GM12878 (cell line): ENCODE results near the gene SVEP1. TPM values are rescaled to one million over a fixed set of nuclear protein-coding genes. Genes with fewer than 3 reads are reported as not detected.

Experiments
- ATAC-seq: fragments of 200-7000 bp; cut with Tn5 transposase; 3 replicates; pipeline ENCODE4 v1.9.1; 2020; ENCODE audit warnings: mild to moderate bottlenecking, moderate library complexity
- BruUV-seq: library from RNA; stranded (reverse); fragments of 400-500 nt; replicated peaks from 2 replicates; lab custom pipeline; 2021; lab: Mats Ljungman, UMichigan
- CTCF ChIA-PET: fragments of 300-600 bp; sonication (Branson Sonifier 250); formaldehyde crosslinking; extraction: SDS; loops from one replicate; lab custom pipeline; 2021; ENCODE audit warnings: inconsistent platforms; lab: Yijun Ruan, JAX
- POLR2A ChIA-PET: fragments of 350-600 bp; formaldehyde crosslinking; extraction: SDS; loops from one replicate; lab custom pipeline; 2021; ENCODE audit warnings: inconsistent platforms; lab: Charles Lee
- RAD21 ChIA-PET: fragments of 300-600 bp; sonication (Branson Sonifier 250); formaldehyde crosslinking; loops from one replicate; lab custom pipeline; 2023; ENCODE audit warnings: antibody characterized with exemption; ENCODE audit not compliant: unreplicated experiment; lab: Charles Lee
- SMC1A ChIA-PET: fragments of 300-600 bp; sonication (Branson Sonifier 250); formaldehyde crosslinking; loops from one replicate; lab custom pipeline; 2023; ENCODE audit not compliant: unreplicated experiment, uncharacterized antibody; lab: Charles Lee
- DNase-seq: peaks from one replicate; pipeline ENCODE4 v3.0.0-alpha.2; 2011; ENCODE audit warnings: low read depth, low spot score
- FAIRE-seq: peaks from 3 replicates; lab custom pipeline; 2011; peaks lifted over from hg19 to GRCh38; lab: Jason Lieb, UNC
- H2AFZ ChIP-seq: 2 replicates; pipeline ENCODE4 v1.6.0; 2011; ENCODE audit warnings: low read depth, low read length, control low read depth; ENCODE audit not compliant: control insufficient read depth
- H3K27ac ChIP-seq: 2 replicates; pipeline ENCODE4 v1.5.1; 2011; ENCODE audit warnings: control low read depth; ENCODE audit not compliant: control insufficient read depth, insufficient read depth
- H3K27me3 ChIP-seq, 2 experiments: replicated peaks in 1 of 2; 2 replicates each; pipeline versions ENCODE4 v1.6.0 to v1.6.1; 2011; ENCODE audit warnings: low read length in 1 of 2; ENCODE audit not compliant: control insufficient read depth in 2 of 2, insufficient read depth in 2 of 2
- H3K36me3 ChIP-seq, 2 experiments: 2 replicates each; pipeline ENCODE4 v1.5.1; 2011; ENCODE audit warnings: low read length in 1 of 2; ENCODE audit not compliant: control insufficient read depth in 2 of 2, insufficient read depth in 2 of 2
- H3K4me1 ChIP-seq: 2 replicates; pipeline ENCODE4 v1.6.1; 2011; ENCODE audit warnings: mild to moderate bottlenecking, low read length, moderate library complexity, mixed read lengths; ENCODE audit not compliant: control insufficient read depth, insufficient read depth
- H3K4me2 ChIP-seq: 2 replicates; pipeline ENCODE4 v1.6.0; 2011; ENCODE audit warnings: control low read depth; ENCODE audit not compliant: control insufficient read depth, insufficient read depth
- H3K4me3 ChIP-seq: fragments of 200-600 bp; sonication (generic); 2 replicates; pipeline ENCODE4 v1.5.1; 2016
- H3K79me2 ChIP-seq: 2 replicates; pipeline ENCODE4 v1.6.0; 2011; ENCODE audit warnings: low read length; ENCODE audit not compliant: control insufficient read depth, insufficient read depth
- H3K9ac ChIP-seq: 2 replicates; pipeline ENCODE4 v1.8.0; 2011; ENCODE audit warnings: low read length, control low read depth, mixed read lengths; ENCODE audit not compliant: control insufficient read depth, insufficient read depth
- H3K9me3 ChIP-seq: replicated peaks from 3 replicates; pipeline ENCODE4 v1.5.1; 2011; ENCODE audit warnings: mild to moderate bottlenecking, low read length; ENCODE audit not compliant: control insufficient read depth, insufficient read depth
- H4K20me1 ChIP-seq: 2 replicates; pipeline ENCODE4 v1.6.0; 2011; ENCODE audit not compliant: control insufficient read depth, insufficient read depth
- CHD2 ChIP-seq: IDR thresholded peaks from 2 replicates; pipeline ENCODE4 v1.6.1; 2011; ENCODE audit warnings: low read depth, low read length, improper control_type of control experiment, borderline replicate concordance
- EP300 ChIP-seq, 2 experiments: fragments of 150-350 bp in 1 of 2; IDR thresholded peaks; 2 replicates each; pipeline ENCODE4 v1.6.1; 2011 to 2012; ENCODE audit warnings: low read depth in 2 of 2, low read length in 2 of 2, borderline replicate concordance in 1 of 2, improper control_type of control experiment in 1 of 2, inconsistent platforms in 1 of 2; ENCODE audit not compliant: control insufficient read depth in 1 of 2
- ESRRA ChIP-seq: IDR thresholded peaks from 2 replicates; pipeline ENCODE4 v1.6.1; 2012; ENCODE audit warnings: mild to moderate bottlenecking, low read length, improper control_type of control experiment
- ETV6 ChIP-seq, 2 experiments: fragments of 450-650 bp in 1 of 2; IDR thresholded peaks in 1 of 2; conservative IDR thresholded peaks in 1 of 2; 2 replicates each; pipeline ENCODE4 v1.6.1; 2014; ENCODE audit warnings: antibody characterized with exemption in 1 of 2, borderline replicate concordance in 1 of 2, low read depth in 1 of 2, mild to moderate bottlenecking in 1 of 2, moderate library complexity in 1 of 2
- HCFC1 ChIP-seq: fragments of 150-350 bp; IDR thresholded peaks from 2 replicates; pipeline ENCODE4 v1.6.1; 2014; ENCODE audit warnings: low read length
- JUNB ChIP-seq: IDR thresholded peaks from 2 replicates; pipeline ENCODE4 v1.6.1; 2016; ENCODE audit warnings: antibody characterized with exemption, mild to moderate bottlenecking
- NFXL1 ChIP-seq: fragments of 450-650 bp; IDR thresholded peaks from 2 replicates; pipeline ENCODE4 v1.6.1; 2017; ENCODE audit warnings: antibody characterized with exemption, mild to moderate bottlenecking, borderline replicate concordance
- NFYB ChIP-seq: IDR thresholded peaks from 2 replicates; pipeline ENCODE4 v1.6.1; 2011; ENCODE audit warnings: low read depth, mild to moderate bottlenecking, low read length, improper control_type of control experiment, moderate library complexity; ENCODE audit not compliant: insufficient read depth
- SMAD1 ChIP-seq: fragments of 450-650 bp; IDR thresholded peaks from 2 replicates; pipeline ENCODE4 v1.6.1; 2018; ENCODE audit warnings: mild to moderate bottlenecking, low read depth; ENCODE audit not compliant: partially characterized antibody
- SMARCA5 ChIP-seq: fragments of 450-650 bp; IDR thresholded peaks from 2 replicates; pipeline ENCODE4 v1.6.1; 2017; ENCODE audit warnings: mild to moderate bottlenecking
- WRNIP1 ChIP-seq: IDR thresholded peaks from 2 replicates; pipeline ENCODE4 v1.6.1; 2011; ENCODE audit warnings: low read depth, low read length, improper control_type of control experiment, borderline replicate concordance
- ZNF217 ChIP-seq: fragments of 450-650 bp; IDR thresholded peaks from 2 replicates; pipeline ENCODE4 v1.6.1; 2017; ENCODE audit warnings: antibody characterized with exemption, mild to moderate bottlenecking
- ZNF384 ChIP-seq: IDR thresholded peaks from 2 replicates; pipeline ENCODE4 v1.6.1; 2012; ENCODE audit warnings: low read depth, mild to moderate bottlenecking, low read length, improper control_type of control experiment, borderline replicate concordance
- WGBS: methylation state at CpG from one replicate; pipeline ENCODE4 v1.1.6; 2016; ENCODE audit warnings: low lambda C conversion rate; ENCODE audit not compliant: insufficient replicate concordance, insufficient coverage; ENCODE audit errors: missing lambda C conversion rate; 5-methylcytosine and 5-hydroxymethylcytosine counted together
- in situ Hi-C: fragments of 300-500 bp; cut with MboI; formaldehyde crosslinking; loops from 9 replicates; pipeline ENCODE4 v1.14.3; 2018; ENCODE audit warnings: mixed read lengths
- intact Hi-C: fragments of 100-400 bp; cut with micrococcal nuclease; formaldehyde crosslinking; loops from one replicate; pipeline ENCODE4 v1.14.2; 2022; ENCODE audit not compliant: unreplicated experiment
- polyA plus RNA-seq, 11 experiments: library from polyadenylated mRNA; depleted of rRNA in 4 of 11; unstranded in 6 of 11; stranded (reverse) in 5 of 11; fragments of >200 nt; fragmentation: Nextera tagmentation in 4 of 11; fragmentation: Illumina TruSeq in 1 of 11; extraction: Ambion mirVana in 4 of 11; extraction: Trizol in 1 of 11; gene quantifications; 1 replicate in 1 of 11; 2 replicates in 10 of 11; pipeline versions ENCODE4 v1.2.1 to v1.2.3, GENCODE V29; 2011 to 2016; ENCODE audit warnings: inconsistent platforms in 2 of 11, missing spikeins in 2 of 11, low read depth in 1 of 11
- total RNA-seq, 4 experiments: library from RNA; depleted of rRNA in 3 of 4; stranded (reverse); fragments of >200 nt in 3 of 4; fragmentation: Illumina TruSeq in 1 of 4; extraction: Trizol in 1 of 4; gene quantifications; 2 replicates each; pipeline versions ENCODE4 v1.2.1 to v1.2.3, GENCODE V29; 2013 to 2021
- TF ChIP-seq, protein P1 (sequence below): fragments of 450-650 bp; formaldehyde crosslinking; IDR thresholded peaks from 2 replicates; pipeline ENCODE4 v1.5.0; 2022; ENCODE audit warnings: mild to moderate bottlenecking, missing genetic modification characterization

Gene SVEP1
- total and polyA plus RNA-seq, 10 of the 15 experiments (the other 5 are each of a cell fraction or from before 2014, with no cell fraction given): under 0.01 to 0.05 (median 0.01) TPM; not detected in 5

DNA sequence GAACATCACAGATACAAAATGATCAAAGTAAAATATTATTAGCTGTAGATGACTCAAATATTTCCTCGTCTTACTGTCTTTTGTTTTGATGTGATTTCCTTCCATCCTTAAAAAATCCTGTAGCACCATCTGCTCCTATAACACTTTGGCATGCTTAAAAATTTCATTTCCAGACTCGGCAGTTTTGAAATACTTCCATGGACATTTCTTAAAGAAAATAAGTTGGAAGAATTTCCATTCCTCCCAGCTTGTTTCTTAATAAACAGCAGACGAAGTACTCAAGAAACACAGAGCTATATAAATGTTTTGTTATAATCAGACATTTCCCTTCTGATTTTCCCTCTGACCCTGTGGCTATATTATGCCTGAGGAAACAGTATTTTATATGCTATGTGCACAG, 41.2 kb upstream of the SVEP1 start:
- no peaks in the 10 kb centered on the region for H3K79me2 ChIP-seq
- RAD21 ChIA-PET: interaction anchor here (0.6 to 0.8 kb wide), 3 partner anchors 66 to 438 kb away, joined by 3 read pairs; no protein-coding TSS in a partner anchor
- TF ChIP-seq ZNF384: no peak
- TF ChIP-seq WRNIP1: no peak
- TF ChIP-seq SMAD1: no peak
- TF ChIP-seq EP300 (IDR thresholded peaks at IDR 0.05; ENCODE audit: borderline replicate concordance in 1 of 2, control insufficient read depth in 1 of 2, low read depth in 2 of 2, low read length in 2 of 2): no peak
- in situ Hi-C loops (loop anchor here (5.0 to 25.0 kb wide), 3 partner anchors 168 to 733 kb away; no protein-coding TSS in a partner anchor), intact Hi-C loops (loop anchor here (5.0 to 10.0 kb wide), 3 partner anchors 366 to 1048 kb away; partner anchors contain the start of gene TXN)
- no peak overlapping the region for H2AFZ ChIP-seq
- DNase-seq (no peak), ATAC-seq (no peak), FAIRE-seq (no peak)
- POLR2A ChIA-PET: no interaction called here
- CTCF ChIA-PET: interaction anchor here (2.6 kb wide), 1 partner anchor 192 kb away, joined by 8 read pairs; no protein-coding TSS in a partner anchor
- H3K9ac ChIP-seq: no peak overlapping the region
- H4K20me1 ChIP-seq: no peaks in the 10 kb centered on the region
- SMC1A ChIA-PET: interaction anchor here (0.9 to 2.4 kb wide), 2 partner anchors 193 to 435 kb away, joined by 3 to 9 read pairs; no protein-coding TSS in a partner anchor
- no peak overlapping the region for H3K27ac ChIP-seq
- H3K27me3 ChIP-seq: no peaks in the 10 kb centered on the region; a peak in 1 of 4 replicates
- no peaks in the 10 kb centered on the region for H3K36me3 ChIP-seq
- WGBS: 14% methylated on average over 3 of the region's 3 CpGs
- no TSS peak for BruUV-seq
- no peak overlapping the region for H3K4me3 ChIP-seq
- no peak overlapping the region for H3K4me2 ChIP-seq
- no peaks in the 10 kb centered on the region for H3K4me1 ChIP-seq
- H3K9me3 ChIP-seq: no peaks in the 10 kb centered on the region

- no peak overlapping the region for H3K4me3 ChIP-seq
- H4K20me1 ChIP-seq: no peaks in the 10 kb centered on the region
- no peaks in the 10 kb centered on the region for H3K4me1 ChIP-seq
- no peak for FAIRE-seq
- H3K9ac ChIP-seq: no peak overlapping the region
- no peaks in the 10 kb centered on the region; a peak in 1 of 4 replicates for H3K27me3 ChIP-seq
- no peak for DNase-seq
- ChIA-PET SMC1A (interaction anchor here (0.6 to 2.4 kb wide), 9 partner anchors 10 to 695 kb away, joined by 3 to 9 read pairs (median 3); no protein-coding TSS in a partner anchor), POLR2A (interaction anchor here (0.6 kb wide), 1 partner anchor 648 kb away, joined by 4 read pairs; no protein-coding TSS in a partner anchor), CTCF (interaction anchor here (0.9 to 2.6 kb wide), 7 partner anchors 12 to 436 kb away, joined by 3 to 12 read pairs (median 6); no protein-coding TSS in a partner anchor), RAD21 (interaction anchor here (1.4 kb wide), 1 partner anchor 434 kb away, joined by 5 read pairs; no protein-coding TSS in a partner anchor)
- in situ Hi-C loops: loop anchor here (5.0 to 25.0 kb wide), 3 partner anchors 168 to 733 kb away; no protein-coding TSS in a partner anchor
- no peaks in the 10 kb centered on the region for H3K9me3 ChIP-seq
- H3K4me2 ChIP-seq: no peak overlapping the region
- BruUV-seq: no TSS peak
- ATAC-seq: no peak
- no peak overlapping the region for H2AFZ ChIP-seq
- H3K27ac ChIP-seq: no peak overlapping the region
- intact Hi-C loops: loop anchor here (5.0 to 10.0 kb wide), 3 partner anchors 365 to 1048 kb away; partner anchors contain the start of gene TXN
- no peaks in the 10 kb centered on the region for H3K36me3 ChIP-seq
- no peaks in the 10 kb centered on the region for H3K79me2 ChIP-seq
- no peak for TF ChIP-seq JUNB
- TF ChIP-seq, protein P1, sequence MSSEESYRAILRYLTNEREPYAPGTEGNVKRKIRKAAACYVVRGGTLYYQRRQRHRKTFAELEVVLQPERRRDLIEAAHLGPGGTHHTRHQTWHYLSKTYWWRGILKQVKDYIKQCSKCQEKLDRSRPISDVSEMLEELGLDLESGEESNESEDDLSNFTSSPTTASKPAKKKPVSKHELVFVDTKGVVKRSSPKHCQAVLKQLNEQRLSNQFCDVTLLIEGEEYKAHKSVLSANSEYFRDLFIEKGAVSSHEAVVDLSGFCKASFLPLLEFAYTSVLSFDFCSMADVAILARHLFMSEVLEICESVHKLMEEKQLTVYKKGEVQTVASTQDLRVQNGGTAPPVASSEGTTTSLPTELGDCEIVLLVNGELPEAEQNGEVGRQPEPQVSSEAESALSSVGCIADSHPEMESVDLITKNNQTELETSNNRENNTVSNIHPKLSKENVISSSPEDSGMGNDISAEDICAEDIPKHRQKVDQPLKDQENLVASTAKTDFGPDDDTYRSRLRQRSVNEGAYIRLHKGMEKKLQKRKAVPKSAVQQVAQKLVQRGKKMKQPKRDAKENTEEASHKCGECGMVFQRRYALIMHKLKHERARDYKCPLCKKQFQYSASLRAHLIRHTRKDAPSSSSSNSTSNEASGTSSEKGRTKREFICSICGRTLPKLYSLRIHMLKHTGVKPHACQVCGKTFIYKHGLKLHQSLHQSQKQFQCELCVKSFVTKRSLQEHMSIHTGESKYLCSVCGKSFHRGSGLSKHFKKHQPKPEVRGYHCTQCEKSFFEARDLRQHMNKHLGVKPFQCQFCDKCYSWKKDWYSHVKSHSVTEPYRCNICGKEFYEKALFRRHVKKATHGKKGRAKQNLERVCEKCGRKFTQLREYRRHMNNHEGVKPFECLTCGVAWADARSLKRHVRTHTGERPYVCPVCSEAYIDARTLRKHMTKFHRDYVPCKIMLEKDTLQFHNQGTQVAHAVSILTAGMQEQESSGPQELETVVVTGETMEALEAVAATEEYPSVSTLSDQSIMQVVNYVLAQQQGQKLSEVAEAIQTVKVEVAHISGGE (CRISPR knock-in tag): no peak
- TF ChIP-seq CHD2: no peak
- TF ChIP-seq ESRRA: no peak
- no peak for TF ChIP-seq NFXL1
- TF ChIP-seq ZNF217: no peak
- no peak for TF ChIP-seq SMARCA5
- TF ChIP-seq ETV6 (conservative IDR thresholded peaks at IDR 0.05 in 1 of 2, IDR thresholded peaks at IDR 0.05 in 1 of 2; ENCODE audit: borderline replicate concordance in 1 of 2, low read depth in 1 of 2): no peak
- TF ChIP-seq NFYB: no peak
- TF ChIP-seq HCFC1: no peak
Observed at GRCh38 chr9:110619831-110620230, 40.3 kb upstream of the SVEP1 start.
